HG02840 (cell line): ENCODE measurements around the gene SCGB1D2.
"Not testable (repeated sequence)": the region's sequence is repeated elsewhere in the genome, so short reads cannot be mapped to it uniquely, and the experiment has no call there.

Experiments
- ATAC-seq: cut with Tn5 transposase; IDR thresholded peaks from one replicate; pipeline ENCODE4 v1.9.1; 2021; ENCODE audit warnings: mild to moderate bottlenecking, moderate library complexity, moderate number of reproducible peaks; ENCODE audit not compliant: unreplicated experiment, low FRiP score

The SCGB1D2 gene, protein sequence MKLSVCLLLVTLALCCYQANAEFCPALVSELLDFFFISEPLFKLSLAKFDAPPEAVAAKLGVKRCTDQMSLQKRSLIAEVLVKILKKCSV

DNA sequence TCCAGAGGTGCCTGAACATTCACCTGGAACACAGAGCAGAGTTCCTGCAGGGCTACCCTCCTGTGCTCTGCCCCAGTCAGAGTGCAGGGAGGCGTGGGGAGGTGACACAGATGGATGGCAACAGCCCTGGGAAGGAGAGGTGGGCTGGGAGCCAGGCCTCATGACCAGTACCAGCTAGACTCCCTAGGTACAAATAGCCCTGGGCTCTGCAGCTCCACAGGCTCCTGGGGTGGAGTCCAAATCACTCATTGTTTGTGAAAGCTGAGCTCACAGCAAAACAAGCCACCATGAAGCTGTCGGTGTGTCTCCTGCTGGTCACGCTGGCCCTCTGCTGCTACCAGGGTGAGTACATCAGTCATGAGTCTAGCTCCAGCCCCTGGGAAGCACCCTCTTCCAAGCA, at the start of gene SCGB1D2:
Gene SCGB1D2 (plus strand): TSS at position 219 of the 400 bp plus-strand sequence. CDS start 69 bp downstream, at position 288.
- no peak for ATAC-seq

DNA sequence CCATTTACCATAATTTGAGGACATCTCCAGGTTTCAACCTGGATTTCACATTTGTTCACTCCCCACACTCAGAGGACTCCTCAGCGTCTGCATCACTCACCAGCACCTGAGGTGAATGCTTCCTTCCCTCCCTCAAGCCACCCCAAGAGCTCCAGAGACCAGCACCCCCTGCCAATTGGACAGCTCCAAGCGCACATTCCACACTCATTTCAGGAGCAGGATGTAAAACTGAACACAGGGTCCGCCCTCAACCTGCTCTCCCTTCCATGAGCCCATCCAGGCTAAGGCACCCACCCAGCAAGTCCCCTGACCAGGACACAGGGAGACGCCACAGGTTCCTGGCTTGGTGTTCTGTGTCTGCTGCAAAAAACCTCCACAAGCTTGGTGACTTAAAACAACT, 48.1 kb upstream of the SCGB1D2 start:
- no peak for ATAC-seq

DNA sequence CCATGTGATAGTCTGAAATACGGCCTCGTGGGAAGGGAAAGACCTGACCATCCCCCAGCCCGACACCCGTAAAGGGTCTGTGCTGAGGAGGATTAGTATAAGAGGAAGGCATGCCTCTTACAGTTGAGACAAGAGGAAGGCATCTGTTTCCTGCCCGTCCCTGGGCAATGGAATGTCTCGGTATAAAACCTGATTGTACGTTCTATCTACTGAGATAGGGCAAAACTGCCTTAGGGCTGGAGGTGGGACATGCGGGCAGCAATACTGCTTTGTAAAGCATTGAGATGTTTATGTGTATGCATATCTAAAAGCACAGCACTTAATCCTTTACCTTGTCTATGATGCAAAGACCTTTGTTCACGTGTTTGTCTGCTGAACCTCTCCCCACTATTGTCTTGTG, 47.0 kb upstream of the SCGB1D2 start:
- not testable (repeated sequence) for ATAC-seq

DNA sequence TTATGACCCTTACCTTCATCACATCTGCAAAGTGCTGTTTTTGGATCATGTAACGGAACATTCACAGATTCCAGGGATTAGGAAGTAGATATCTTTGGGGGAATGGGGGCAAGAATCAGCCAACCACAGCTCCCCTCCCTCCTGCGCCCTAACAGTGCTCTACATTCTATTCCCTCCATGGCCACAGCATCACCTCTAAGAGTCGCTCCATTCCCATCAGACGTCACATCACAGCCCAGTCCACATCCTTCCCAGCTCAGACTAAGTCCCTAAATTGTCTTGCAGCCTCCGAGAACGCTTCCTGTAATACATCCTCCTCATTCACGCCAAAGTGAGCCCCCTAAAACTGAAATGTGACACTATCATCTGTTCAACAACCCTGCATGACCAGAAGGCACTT, 46.1 kb upstream of the SCGB1D2 start:
- no peak for ATAC-seq

DNA sequence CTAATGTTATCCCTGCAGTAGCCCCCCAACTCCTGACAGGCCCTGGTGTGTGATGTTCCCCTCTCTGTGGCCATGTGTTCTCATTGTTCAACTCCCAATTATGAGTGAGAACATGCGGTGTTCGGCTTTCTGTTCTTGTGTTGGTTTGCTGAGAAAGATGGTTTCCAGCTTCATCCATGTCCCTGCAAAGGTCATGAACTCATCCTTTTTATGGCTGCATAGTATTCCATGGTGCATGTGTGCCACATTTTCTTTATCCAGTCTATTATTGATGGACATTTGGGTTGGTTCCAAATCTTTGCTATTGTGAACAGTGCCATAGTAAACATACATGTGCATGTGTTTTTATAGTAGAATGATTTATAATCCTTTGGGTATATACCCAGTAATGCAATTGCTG, 44.6 kb upstream of the SCGB1D2 start:
- ATAC-seq: not testable (repeated sequence)

DNA sequence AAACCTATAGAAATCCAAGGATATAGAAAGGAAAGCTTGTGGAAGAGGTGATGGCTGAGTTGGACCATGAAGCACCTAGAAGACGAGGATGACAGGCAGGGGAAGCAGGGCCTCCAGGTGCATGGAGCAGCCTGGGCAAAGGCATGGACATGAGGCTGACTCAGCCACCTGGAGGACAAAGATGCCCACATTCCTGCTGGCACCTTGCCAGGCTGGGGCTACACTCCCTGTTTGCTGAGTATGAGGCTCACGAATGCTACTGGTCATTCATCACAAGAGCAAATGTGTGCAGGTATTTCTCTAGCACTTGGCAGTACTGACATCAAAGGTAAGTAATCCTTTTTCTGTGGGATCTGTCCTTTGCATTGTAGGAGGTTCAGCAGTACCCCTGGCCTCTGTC, 40.7 kb upstream of the SCGB1D2 start:
- no peak for ATAC-seq

DNA sequence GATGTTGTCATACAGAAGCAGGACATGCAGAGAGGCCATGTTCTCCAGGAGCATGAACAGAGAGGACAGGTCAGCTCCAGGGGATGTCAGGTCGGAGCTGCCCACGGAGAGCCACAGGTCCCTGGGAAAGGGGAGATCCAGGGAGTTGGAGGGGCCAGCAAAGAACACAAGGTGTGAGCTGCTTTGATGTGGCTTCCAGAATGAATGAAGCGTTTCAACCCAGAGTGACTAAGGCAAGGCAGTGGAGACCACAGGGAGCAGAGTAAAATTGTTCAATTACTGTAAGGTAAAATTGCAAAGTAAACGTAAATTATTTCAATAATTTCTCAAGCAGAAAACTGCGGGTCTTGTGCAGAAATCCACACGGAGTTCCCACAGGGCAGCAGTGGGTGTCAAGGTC, 39.1 kb upstream of the SCGB1D2 start:
- no peak for ATAC-seq

DNA sequence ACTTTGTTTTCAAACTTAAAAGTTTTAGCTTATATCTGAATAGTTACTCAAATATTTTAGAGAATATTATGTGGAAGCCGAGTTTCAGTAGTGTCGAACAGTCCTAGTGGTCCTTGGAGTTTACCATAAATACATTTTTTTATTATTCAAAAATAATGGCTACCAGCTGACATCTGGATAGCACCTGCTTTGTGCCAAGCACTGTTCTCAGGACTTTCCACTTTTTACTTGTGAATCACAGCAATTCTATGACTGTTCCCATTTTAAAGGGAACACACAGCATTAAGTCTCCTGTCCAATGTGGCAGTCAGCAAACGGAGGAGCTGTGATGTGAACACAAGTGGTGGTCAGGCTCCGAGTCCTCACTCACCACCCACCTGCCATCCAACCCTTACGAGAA, 37.6 kb upstream of the SCGB1D2 start:
- no peak for ATAC-seq

DNA sequence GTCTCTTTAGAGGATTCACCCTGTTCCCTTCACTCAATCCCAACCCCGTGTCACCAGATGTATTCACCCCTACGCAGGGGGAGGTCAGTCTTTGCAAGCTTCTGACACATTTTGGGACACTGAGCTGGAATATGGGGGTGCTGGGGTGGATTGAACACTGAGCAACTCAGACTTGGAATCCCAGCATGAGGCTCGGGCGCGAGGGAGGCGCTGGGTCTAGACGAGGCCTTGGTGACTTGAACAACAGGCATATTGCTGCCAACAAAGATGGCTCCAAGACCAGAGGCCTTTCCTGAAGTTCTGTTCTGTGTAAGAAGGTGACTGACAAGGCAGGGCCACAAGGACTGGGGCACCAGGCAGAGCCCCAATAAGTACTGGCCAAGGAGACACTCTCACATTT, 36.6 kb upstream of the SCGB1D2 start:
- ATAC-seq: no peak

DNA sequence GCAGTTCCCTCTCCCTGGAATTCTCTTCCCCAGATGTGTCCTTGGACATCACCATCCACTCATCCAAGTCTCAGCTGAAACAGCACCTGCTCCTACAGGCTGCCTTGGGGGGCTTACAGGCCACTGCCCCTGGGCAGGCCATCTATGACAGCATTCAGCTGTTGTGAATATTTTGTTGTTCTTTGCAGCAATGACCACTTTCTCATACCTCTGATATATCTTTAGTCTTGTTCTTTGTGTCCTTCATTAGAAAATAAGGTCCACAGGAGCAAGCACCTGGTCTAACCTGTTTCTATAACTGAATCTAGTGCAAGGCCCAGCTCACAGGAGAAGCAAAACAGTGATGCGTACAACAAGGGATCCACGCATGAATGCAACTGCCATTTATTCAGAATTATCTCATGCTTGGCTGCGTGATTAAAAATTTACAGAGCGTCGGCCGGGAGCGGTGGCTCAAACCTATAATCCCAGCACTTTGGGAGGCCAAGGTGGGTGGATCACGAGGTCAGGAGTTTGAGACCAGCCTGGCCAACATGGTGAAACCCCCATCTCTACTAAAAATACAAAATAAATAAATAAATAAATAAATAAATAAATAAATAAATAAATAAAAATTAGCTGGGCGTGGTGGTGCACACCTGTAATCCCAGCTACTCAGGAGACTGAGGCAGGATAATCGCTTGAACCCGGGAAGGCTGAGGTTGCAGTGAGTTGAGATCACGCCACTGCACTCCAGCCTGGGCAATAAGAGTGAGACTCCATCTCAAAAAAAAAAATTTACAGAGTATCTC, 35.6 kb upstream of the SCGB1D2 start:
- not testable (repeated sequence) for ATAC-seq

DNA sequence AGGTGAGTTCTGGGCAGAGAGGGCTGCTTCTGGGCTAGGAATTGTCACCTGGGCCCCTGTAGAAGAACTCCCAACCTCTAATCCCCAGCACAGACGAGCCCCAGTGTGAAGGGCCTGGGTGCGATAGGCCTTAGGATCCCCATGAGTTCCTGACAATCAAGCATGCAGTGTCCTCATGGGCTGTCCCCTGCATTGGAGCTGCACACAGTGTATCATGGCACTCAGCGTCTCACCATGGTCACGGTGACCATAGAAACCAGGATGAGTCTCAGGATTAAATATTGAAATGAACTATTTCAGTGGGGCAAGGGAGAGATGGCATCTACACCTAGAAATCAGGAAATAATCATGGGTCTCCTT, 33.3 kb upstream of the SCGB1D2 start:
- ATAC-seq: no peak

DNA sequence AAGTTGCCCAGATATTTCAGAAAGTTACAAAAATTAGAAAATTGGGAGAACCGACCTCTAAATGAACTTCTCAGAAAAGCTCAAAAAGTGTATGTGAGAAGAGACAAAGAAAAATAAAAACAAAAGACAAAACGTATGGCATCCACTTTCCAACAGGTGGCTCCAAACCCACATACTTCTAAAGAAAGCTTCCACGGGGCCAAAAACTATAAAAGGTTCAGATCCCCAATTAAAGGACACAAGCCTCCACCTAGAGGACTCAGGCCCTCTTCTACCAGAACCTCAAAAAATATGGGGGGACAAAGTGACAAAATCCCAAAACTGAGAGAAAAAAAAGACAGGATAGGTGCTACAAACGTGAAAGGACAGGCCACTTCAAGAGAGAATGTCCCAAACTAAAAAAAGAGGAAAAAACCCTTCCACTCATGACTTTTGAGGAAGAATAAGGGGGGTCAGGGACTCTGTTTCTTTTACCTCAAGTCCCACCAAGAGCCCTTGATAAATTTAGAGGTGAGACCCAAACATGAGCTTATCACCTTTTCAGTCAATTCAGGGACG, 24.8 kb upstream of the SCGB1D2 start:
- ATAC-seq: no peak

DNA sequence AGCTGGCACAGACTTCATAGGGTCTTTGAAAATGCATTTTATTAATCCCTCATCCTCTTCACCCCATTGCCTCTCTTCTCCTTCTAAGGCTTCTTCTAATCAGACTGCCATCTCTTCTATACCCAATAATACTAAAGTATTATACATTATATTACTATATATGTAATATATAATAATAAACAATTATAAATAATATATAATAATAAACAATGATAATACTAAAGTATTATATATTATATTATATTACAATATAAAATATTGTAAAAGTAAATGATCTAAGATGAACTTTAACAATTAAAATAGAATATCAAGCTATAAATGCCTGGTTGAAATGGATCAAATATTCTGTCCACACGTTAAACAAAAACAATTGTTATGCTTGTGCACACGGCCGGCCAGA, 20.5 kb upstream of the SCGB1D2 start:
- no peak for ATAC-seq

DNA sequence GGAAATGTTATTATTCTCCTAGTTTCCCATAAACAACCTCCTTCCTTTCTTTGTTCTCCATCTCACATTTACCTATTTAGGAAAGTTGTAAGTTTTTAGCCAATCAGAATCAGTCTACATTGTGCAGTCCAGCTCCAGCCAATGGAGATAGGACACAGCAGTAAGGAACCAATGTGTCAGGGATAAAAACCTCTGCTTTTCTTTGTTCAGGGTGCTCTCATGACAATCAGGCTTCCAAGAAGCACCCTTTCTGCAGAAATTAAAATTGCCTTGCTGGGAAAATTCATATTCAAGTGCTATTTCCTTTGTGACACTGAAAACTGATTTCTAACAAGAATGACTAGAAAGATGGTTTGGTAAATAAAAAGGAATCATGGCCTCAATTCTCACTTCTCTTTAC, 18.9 kb upstream of the SCGB1D2 start:
- no peak for ATAC-seq

DNA sequence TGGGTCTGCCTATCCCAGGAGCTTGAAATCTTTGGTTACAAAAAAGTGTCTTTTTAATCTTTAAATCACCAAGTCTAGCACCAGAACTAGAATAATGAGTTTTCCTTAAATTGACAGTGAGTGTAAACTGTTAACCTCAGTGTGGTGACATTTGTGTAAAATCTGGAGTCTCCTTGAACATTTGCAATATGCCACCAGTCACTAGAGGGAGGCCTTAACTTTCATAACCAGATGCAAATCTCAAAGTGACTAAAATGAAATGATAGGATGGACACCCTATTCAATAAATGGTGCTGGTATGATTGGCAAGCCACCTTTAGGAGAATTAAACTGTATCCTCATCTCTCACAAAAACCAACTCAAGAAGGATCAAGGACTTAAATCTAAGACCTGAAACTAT, 8.3 kb upstream of the SCGB1D2 start:
- ATAC-seq: no peak

DNA sequence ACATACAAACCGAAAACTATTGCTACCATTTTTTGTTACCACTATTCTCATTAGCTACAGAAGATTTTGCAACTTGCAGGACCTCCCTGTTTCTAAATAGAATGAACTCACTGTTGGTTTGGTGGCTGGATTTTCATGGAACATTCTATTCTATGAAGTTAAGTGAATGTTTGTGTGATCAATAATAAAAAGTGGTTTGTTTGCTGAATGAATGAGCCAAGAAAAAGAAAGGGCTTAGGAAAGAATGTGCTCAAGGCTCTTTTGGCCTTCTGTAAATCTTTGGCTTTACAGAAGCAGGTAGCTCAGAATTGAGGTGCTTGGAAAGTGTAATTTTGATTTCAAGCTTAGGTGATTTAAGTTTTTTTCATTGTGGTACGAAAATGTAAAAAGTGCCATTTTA, 5.9 kb upstream of the SCGB1D2 start:
- no peak for ATAC-seq

DNA sequence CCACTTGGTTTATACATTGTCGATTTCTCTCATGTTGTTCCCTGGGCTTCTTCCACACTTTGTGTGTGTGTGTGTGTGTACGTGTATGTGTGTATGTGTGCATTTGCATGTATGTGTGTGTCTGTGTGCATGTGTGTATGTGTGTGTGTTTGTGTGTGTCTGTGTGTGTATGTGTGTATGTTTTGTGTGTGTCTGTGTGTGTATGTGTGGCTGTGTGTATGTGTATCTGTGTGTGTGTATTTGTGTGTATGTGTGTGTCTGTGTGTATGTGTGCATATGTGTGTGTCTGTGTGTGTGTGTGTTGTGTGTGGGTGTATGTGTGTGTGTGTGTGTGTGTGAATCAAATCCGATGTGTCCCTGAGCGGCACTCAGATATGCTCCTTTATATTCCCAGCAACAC, 4.5 kb upstream of the SCGB1D2 start:
- ATAC-seq: no peak

DNA sequence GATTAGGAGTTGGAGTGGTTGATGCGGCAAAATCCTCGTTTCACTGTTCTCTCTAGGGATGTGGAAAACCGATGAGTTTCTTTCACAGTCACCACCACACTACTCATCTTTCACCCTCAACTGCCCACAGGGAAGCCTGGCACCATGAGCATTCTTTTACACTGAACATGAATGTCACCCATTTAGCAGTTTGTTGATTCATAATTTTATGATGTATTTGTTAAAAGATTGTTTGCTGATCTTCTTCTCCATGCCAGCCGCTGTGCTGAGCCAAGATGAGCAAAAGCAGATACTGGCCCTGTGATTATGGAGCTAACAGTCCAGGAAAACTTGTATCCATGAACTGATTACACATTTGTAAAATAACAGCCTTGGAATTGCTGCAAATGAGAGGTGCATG, 3.9 kb upstream of the SCGB1D2 start:
- no peak for ATAC-seq

DNA sequence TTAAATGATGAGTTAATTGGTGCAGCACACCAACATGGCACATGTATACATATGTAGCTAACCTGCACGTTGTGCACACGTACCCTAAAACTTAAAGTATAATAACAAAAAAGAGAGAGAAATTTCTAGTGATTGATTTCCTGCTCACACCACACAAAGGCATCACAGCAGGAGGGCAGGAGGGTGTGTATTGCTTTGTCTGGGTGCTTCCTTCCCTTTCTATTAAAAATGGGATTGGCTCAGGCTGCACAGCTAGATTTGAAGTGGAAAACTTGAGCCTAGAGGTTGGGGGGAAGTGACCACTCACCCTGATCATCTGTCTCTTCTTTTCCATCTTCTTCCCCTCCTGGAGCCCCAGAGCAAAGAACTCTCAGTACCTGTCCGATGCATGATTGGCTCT, 944 bp upstream of the SCGB1D2 start:
- no peak for ATAC-seq

DNA sequence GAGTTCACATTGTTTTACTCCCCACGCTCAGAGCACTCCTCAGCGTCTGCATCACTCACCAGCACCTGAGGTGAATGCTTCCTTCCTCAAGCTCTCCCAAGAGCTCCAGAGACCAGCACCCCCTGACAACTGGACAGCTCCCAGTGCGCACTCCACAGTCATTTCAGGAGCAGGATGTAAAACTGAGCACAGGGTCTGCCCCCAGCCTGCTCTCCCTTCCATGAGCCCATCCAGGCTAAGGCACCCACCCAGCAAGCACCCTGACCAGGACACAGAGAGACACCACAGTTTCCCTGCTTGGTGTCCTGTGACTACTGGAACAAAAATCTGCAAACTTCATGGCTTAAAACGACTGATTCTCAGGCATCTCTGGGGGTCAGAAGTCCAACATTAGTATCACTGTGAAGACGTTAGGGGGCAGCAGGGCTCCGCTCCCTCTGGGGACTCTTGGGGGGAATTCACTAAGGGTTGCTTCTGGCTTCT, 3.3 kb downstream of the SCGB1D2 start:
- no peak for ATAC-seq

DNA sequence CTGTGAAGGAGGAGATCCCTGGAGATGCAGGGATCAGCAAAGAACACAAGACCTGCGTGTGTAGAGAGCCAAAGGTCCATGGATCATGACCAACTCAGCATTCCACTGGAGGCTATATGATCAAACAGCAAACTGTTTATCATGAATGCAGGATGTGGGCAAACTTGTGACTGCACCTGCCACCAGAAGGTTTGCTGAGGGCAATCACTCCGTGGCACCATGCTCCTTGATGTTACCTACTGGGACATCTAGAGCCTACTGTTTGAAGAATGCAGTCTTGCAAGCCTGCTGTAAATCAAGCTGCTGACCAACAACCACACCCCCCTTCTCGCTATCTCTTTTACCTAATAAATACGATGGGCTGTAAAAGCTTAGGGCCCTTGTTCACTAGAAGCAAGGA, 9.7 kb downstream of the SCGB1D2 start:
- ATAC-seq: no peak

DNA sequence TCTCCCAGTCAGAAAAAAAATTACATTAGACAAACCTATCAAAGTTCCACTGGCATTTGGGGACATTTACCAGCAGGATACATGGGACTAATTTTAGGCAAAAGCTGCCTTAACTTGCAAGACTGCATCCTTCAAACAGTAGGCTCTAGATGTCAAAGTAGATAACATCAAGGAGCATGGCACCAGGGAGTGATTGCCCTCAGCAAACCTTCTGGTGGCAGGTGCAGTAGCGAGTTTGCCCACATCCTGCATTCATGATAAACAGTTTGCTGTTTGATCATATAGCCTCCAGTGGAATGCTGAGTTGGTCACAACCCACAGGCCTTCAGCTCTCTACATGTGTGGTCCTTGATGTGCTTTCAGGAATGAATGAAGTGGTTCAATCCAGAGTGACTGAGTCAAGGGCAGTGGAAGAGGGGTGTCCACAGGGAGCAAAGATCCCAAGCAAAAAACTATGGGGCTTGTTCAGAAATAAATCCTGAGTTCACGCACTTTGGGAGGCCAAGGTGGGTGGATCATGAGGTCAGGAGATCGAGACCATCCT, 12.0 kb downstream of the SCGB1D2 start:
- ATAC-seq: no peak
